Measurements from ENCODE around the gene NXNL1.
"Not testable (repeated sequence)": the region's sequence is repeated elsewhere in the genome, so short reads cannot be mapped to it uniquely, and the experiment has no call there.

NXNL1 gene, protein sequence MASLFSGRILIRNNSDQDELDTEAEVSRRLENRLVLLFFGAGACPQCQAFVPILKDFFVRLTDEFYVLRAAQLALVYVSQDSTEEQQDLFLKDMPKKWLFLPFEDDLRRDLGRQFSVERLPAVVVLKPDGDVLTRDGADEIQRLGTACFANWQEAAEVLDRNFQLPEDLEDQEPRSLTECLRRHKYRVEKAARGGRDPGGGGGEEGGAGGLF

DNA sequence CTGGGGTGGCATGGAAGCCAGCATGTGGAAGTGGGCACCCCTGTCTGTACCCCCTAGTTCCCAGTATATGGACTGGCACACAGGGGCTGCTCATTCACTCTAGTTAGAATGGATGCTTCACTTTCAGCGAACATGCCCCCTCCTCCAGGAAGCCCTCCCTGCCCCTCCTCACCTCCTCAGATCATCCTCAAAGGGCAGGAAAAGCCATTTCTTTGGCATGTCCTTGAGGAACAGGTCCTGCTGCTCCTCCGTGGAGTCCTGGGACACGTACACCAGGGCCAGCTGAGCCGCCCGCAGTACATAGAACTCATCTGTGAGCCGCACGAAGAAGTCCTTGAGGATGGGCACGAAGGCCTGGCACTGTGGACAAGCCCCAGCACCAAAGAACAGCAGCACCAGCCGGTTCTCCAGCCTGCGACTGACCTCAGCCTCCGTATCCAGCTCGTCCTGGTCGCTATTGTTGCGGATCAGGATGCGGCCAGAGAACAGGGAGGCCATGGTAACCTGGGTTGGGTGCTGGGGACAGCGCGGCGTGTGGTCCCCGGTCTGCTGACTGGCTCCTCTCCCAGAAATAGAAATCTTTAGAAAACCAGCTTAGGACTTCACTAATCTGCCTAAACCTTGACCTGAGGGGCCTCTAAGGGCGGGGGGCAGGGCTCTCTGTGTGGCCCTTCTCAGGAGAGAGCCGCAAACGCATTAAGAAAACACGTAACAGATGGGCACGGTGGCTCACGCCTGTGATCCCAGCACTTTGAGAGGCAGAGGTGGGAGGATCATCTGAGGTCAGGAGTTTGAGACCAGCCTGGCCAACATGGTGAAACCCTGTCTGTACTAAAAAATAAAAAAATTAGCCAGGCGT lies at the start of gene NXNL1:
Gene NXNL1, minus strand, starts transcription at position 555 of the 859 bp plus-strand sequence. Its CDS starts 57 bp downstream, at position 498.
- Mint-ChIP-seq H3K27me3 (peaks cover 55% of the 10 kb centered on the region), H3K27ac (ENCODE audit: low read depth) (no peak within 1 kb of the TSS), H3K9me3 (no peaks in the 10 kb centered on the region), H3K36me3 (ENCODE audit: insufficient read depth) (no peaks in the 10 kb centered on the region), H3K4me1 (peaks cover 2% of the 10 kb centered on the region), H3K4me3 (no peak within 1 kb of the TSS)
- DNase-seq (ENCODE audit: low spot score in 2 of 2) (no peak), ATAC-seq (replicated peaks; ENCODE audit: extremely low read depth, poor library complexity, severe bottlenecking) (no peak)

DNA sequence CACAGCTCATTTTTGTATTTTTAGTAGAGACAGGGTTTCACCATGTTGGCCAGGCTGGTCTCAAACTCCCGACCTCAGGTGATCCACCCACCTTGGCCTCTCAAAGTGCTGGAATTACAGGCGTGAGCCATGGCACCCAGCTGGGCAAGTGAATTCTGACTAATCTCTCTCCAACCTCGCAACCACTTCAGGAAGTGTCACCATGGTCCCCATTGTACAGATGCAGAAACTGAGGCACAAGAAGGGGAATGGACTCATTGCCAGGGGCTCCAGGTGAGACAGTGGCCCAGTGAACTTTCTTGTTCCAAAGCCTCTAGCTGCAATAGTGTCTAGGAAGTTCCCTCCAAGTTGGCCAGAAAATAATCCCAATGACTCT lies 47.8 kb upstream of the NXNL1 start:
- not testable (repeated sequence) for H3K27ac Mint-ChIP-seq (ENCODE audit: low read depth); H3K27me3 Mint-ChIP-seq; ATAC-seq (replicated peaks; ENCODE audit: extremely low read depth, poor library complexity, severe bottlenecking); H3K4me3 Mint-ChIP-seq; DNase-seq (ENCODE audit: low spot score in 2 of 2); H3K9me3 Mint-ChIP-seq
- Mint-ChIP-seq H3K36me3 (ENCODE audit: insufficient read depth) (peaks cover 17% of the 10 kb centered on the region), H3K4me1 (peaks cover 37% of the 10 kb centered on the region)

DNA sequence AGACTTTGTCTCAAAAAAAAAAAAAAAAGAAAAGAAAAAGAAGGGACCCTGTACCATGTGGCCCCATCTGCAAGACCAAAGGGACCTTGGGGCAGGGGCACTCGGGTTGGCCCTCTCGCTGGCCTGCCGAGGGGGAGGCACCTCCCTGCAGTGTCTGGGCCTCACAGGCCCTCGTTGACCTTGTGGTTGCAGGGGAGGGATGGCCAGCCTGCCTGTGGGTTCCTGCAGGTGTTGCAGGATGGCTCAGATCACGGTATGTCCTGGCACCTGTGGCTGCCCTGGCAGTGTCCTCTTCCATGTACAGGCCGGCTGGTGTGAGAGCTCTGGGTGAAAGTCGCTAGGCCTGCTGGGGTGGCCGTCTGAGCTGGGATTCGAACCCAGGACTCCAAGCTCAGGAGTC lies 46.0 kb upstream of the NXNL1 start:
- H3K4me1 Mint-ChIP-seq: peaks cover 24% of the 10 kb centered on the region
- H3K36me3 Mint-ChIP-seq (ENCODE audit: insufficient read depth): peaks cover 13% of the 10 kb centered on the region
- no peak for DNase-seq (ENCODE audit: low spot score in 2 of 2)
- ATAC-seq (replicated peaks; ENCODE audit: extremely low read depth, poor library complexity, severe bottlenecking): no peak
- no peak overlapping the region for H3K4me3 Mint-ChIP-seq
- no peaks in the 10 kb centered on the region for H3K9me3 Mint-ChIP-seq
- H3K27ac Mint-ChIP-seq (ENCODE audit: low read depth): no peak overlapping the region
- H3K27me3 Mint-ChIP-seq: no peaks in the 10 kb centered on the region

DNA sequence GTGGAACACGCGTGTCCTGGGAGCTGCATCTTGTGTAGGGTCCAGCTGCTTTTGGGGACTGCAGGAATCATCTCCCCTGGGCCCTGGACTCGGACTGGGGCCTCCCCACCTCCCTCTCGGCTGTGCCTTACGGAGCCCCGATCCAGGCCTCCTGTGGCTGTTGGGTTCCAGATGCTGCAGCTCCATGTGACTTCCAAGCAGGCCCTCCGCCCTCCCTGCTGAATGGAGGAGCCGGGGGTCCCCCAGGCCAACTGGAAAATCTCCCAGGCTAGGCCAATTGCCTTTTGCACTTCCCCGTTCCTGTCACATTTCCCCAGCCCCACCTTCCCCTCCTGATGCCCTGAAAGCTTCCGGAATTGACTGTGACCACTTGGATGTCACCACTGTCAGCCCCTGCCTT lies 44.5 kb upstream of the NXNL1 start:
- no peak for ATAC-seq (replicated peaks; ENCODE audit: extremely low read depth, poor library complexity, severe bottlenecking)
- Mint-ChIP-seq H3K27me3 (no peaks in the 10 kb centered on the region), H3K9me3 (no peaks in the 10 kb centered on the region), H3K4me1 (peaks cover 17% of the 10 kb centered on the region), H3K36me3 (ENCODE audit: insufficient read depth) (peaks cover 5% of the 10 kb centered on the region), H3K4me3 (no peak overlapping the region), H3K27ac (ENCODE audit: low read depth) (peak overlapping the region; percentile 79)
- DNase-seq (ENCODE audit: low spot score in 2 of 2): no peak

DNA sequence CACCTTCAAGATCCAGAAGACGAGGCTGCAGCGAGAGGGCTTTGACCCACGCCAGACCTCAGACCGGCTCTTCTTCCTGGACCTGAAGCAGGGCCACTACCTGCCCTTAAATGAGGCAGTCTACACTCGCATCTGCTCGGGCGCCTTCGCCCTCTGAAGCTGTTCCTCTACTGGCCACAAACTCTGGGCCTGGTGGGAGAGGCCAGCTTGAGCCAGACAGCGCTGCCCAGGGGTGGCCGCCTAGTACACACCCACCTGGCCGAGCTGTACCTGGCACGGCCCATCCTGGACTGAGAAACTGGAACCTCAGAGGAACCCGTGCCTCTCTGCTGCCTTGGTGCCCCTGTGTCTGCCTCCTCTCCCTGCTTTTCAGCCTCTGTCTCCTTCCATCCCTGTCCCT lies 43.7 kb upstream of the NXNL1 start:
- Mint-ChIP-seq H3K27me3 (no peaks in the 10 kb centered on the region), H3K36me3 (ENCODE audit: insufficient read depth) (peaks cover 4% of the 10 kb centered on the region), H3K4me3 (no peak overlapping the region), H3K4me1 (peaks cover 23% of the 10 kb centered on the region), H3K9me3 (no peaks in the 10 kb centered on the region), H3K27ac (ENCODE audit: low read depth) (peak overlapping the region; percentile 79)
- ATAC-seq (replicated peaks; ENCODE audit: extremely low read depth, poor library complexity, severe bottlenecking) (no peak), DNase-seq (ENCODE audit: low spot score in 2 of 2) (no peak)

DNA sequence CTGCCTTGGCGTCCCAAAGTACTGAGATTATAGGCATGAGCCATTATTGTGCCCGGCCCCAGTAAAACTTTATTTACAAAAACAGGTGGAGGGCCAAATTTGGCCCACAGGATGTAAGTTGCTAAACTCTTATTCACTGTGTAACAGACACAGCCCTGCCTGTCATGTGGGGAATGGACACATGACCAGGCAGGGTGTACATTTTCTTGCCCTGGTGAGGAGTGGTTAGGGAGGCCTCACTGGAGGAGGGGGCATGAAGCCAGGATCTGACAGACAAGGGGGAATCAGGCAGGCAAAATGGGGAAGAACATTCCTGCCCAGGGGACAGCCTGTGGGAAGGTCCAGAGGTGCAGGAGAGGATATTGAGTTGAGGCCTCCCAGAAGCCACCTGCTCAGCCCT lies 43.3 kb upstream of the NXNL1 start:
- no peak overlapping the region for H3K4me3 Mint-ChIP-seq
- H3K36me3 Mint-ChIP-seq (ENCODE audit: insufficient read depth): peaks cover 4% of the 10 kb centered on the region
- H3K4me1 Mint-ChIP-seq: peaks cover 27% of the 10 kb centered on the region
- H3K27ac Mint-ChIP-seq (ENCODE audit: low read depth): no peak overlapping the region
- H3K27me3 Mint-ChIP-seq: no peaks in the 10 kb centered on the region
- ATAC-seq (replicated peaks; ENCODE audit: extremely low read depth, poor library complexity, severe bottlenecking) (no peak), DNase-seq (ENCODE audit: low spot score in 2 of 2) (no peak)
- H3K9me3 Mint-ChIP-seq: no peaks in the 10 kb centered on the region

DNA sequence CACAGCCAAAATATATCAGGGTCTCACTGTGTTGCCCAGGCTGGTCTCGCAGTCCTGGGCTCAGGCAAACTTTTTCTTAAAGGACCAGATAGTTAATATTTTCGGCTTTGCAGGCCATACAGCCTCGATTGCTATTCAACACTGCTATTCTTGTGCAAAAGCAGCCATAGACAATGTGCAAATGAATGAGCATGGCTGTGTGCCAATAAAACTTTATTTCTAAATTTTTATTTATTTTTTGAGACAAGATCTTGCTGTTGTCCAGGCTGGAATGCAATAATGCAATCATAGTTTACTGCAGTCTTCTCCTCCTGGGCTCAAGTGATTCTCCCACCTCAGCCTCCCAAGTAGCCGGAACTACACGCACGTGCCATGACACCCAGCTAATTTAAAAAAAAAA lies 42.5 kb upstream of the NXNL1 start:
- H3K27ac Mint-ChIP-seq (ENCODE audit: low read depth): no peak overlapping the region
- H3K36me3 Mint-ChIP-seq (ENCODE audit: insufficient read depth): peaks cover 2% of the 10 kb centered on the region
- ATAC-seq (replicated peaks; ENCODE audit: extremely low read depth, poor library complexity, severe bottlenecking) (no peak), DNase-seq (ENCODE audit: low spot score in 2 of 2) (no peak)
- H3K4me1 Mint-ChIP-seq: peaks cover 28% of the 10 kb centered on the region
- H3K4me3 Mint-ChIP-seq: no peak overlapping the region
- no peaks in the 10 kb centered on the region for H3K27me3 Mint-ChIP-seq
- H3K9me3 Mint-ChIP-seq: no peaks in the 10 kb centered on the region

DNA sequence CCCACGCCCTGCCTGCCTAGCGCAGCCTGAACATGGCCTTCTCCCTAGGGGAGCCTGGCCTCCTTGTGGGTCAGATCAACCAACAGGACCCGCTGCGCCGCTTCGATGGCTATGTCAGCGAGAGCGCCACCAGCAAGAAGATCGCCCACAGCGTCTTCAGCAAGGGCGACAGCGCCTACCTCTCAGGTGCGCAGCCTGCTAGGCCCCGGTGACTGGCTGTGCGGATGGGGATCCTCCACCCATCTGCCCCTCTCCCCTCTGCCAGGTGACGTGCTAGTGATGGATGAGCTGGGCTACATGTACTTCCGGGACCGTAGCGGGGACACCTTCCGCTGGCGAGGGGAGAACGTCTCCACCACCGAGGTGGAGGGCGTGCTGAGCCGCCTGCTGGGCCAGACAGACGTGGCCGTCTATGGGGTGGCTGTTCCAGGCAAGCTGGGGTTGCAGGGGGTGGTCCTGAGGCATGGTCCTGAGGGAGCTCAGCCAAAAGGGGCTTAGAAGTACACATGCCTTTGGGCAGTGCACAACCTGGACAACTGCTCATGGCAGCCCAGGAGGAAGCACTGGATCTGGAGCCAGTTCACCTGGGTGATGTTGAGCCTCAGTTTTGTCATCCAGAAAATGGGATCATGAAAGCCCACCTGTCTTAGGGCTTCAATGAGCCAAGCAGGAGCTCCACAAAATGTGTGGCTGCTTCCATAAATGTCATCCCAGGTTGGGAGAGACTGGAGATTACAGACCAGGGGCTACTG lies 39.9 kb upstream of the NXNL1 start:
- Mint-ChIP-seq H3K4me1 (peaks cover 31% of the 10 kb centered on the region), H3K27me3 (no peaks in the 10 kb centered on the region), H3K36me3 (ENCODE audit: insufficient read depth) (peaks cover 4% of the 10 kb centered on the region), H3K9me3 (no peaks in the 10 kb centered on the region), H3K27ac (ENCODE audit: low read depth) (no peak overlapping the region), H3K4me3 (no peak overlapping the region)
- DNase-seq (ENCODE audit: low spot score in 2 of 2) (no peak), ATAC-seq (replicated peaks; ENCODE audit: extremely low read depth, poor library complexity, severe bottlenecking) (no peak)

DNA sequence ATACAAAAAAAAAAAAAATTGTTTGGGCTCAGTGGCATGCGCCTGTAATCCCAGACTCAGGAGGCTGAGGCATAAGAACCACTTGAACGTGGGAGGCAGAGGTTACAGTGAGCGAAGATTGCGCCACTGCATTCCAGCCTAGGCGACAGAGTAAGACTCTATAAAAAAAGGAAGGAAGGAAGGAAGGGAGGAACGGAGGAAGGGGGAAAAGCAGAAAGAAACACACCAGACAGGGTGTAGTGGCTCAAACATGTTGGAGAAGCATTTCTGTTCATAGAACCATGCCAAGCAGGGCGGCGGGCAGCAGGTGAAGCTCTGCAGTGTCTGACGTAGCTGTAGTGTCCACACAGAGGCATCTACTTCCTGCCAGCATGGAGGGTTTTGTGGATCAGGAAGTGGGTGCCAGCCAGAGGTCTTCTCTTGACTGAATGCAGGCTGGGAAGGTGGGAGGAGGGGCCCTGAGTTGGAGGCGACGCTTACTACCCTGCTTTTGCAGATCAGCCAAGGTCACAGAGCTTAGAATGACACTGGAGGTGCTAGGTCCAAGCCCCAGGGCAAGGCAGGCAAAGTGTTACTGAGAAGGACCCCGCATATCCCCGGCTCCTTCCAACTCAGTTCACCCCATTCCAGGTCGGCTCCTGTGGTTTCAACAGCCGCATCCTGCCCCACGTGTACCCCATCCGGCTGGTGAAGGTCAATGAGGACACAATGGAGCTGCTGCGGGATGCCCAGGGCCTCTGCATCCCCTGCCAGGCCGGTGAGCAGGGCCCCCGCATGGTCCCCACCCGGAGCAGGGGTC lies 39.1 kb upstream of the NXNL1 start:
- DNase-seq (ENCODE audit: low spot score in 2 of 2): no peak
- H3K4me3 Mint-ChIP-seq: no peak overlapping the region
- H3K27me3 Mint-ChIP-seq: no peaks in the 10 kb centered on the region
- no peaks in the 10 kb centered on the region for H3K9me3 Mint-ChIP-seq
- H3K27ac Mint-ChIP-seq (ENCODE audit: low read depth): peak overlapping the region; percentile 5
- peaks cover 4% of the 10 kb centered on the region for H3K36me3 Mint-ChIP-seq (ENCODE audit: insufficient read depth)
- peaks cover 27% of the 10 kb centered on the region for H3K4me1 Mint-ChIP-seq
- no peak for ATAC-seq (replicated peaks; ENCODE audit: extremely low read depth, poor library complexity, severe bottlenecking)

DNA sequence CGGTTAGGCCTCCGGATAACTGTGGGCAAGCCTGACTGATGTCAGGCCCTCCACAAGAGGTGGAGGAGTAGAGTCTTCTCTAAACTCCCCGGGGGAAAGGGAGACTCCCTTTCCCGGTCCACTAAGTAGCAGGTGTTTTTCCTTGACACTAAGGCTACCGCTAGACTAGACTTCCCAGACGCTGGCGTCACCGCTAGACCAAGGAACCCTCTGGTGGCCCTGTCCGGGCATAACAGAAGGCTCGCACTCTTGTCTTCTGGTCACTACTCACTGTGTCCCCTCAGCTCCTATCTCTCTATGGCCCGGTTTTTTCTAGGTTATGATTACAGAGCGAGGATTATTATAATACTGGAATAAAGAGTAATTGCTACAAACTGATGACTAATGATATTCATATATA lies 38.3 kb upstream of the NXNL1 start:
- not testable (repeated sequence) for ATAC-seq (replicated peaks; ENCODE audit: extremely low read depth, poor library complexity, severe bottlenecking); H3K9me3 Mint-ChIP-seq; H3K27ac Mint-ChIP-seq (ENCODE audit: low read depth); H3K4me3 Mint-ChIP-seq; H3K36me3 Mint-ChIP-seq (ENCODE audit: insufficient read depth); H3K27me3 Mint-ChIP-seq; DNase-seq (ENCODE audit: low spot score in 2 of 2)
- peaks cover 27% of the 10 kb centered on the region for H3K4me1 Mint-ChIP-seq

DNA sequence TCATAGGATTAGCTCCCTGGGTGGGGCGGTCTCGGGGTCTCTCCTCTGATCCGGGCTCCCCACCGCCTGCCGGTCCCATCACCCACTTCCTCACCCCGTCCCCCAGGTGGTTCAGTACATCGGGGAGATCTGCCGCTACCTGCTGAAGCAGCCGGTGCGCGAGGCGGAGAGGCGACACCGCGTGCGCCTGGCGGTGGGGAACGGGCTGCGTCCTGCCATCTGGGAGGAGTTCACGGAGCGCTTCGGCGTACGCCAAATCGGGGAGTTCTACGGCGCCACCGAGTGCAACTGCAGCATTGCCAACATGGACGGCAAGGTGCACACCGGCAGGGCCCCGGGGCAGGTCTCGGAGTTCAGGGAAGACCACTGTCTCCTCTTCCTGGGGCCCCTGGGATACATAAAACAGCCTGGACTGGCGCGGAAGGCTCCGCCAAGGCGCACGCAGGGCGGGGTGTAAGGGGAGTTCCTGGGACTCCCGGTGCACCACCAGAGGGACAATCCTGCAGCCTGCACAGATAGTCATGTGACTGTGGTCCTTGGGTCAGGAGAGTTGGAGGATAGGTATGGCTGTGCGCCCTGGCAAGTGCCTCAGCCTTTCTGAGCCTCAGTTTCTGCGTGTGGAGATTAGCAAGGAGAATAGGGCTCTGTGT lies 36.5 kb upstream of the NXNL1 start:
- Mint-ChIP-seq H3K27ac (ENCODE audit: low read depth) (no peak overlapping the region), H3K9me3 (no peaks in the 10 kb centered on the region), H3K36me3 (ENCODE audit: insufficient read depth) (peaks cover 4% of the 10 kb centered on the region), H3K4me1 (peaks cover 27% of the 10 kb centered on the region), H3K27me3 (no peaks in the 10 kb centered on the region), H3K4me3 (no peak overlapping the region)
- ATAC-seq (replicated peaks; ENCODE audit: extremely low read depth, poor library complexity, severe bottlenecking): no peak
- DNase-seq (ENCODE audit: low spot score in 2 of 2): no peak
